NCI-H1417 treated with DMSO at 0.1 percent for 48 hours (cell line): ENCODE results near the gene RBMS3.

Experiments
- DNase-seq: peaks from one replicate; lab custom pipeline; 2025; lab: John Stamatoyannopoulos, UW

Gene RBMS3

GRCh38 chr3:29686889-29687592 is 406.2 kb downstream of the RBMS3 start:
- DNase-seq = no peak

GRCh38 chr3:29690686-29691353 is 409.9 kb downstream of the RBMS3 start:
- no peak for DNase-seq

- DNase-seq = no peak
Observed at GRCh38 chr3:29693863-29694262, 413.0 kb downstream of the RBMS3 start.

- no peak for DNase-seq
Observed at GRCh38 chr3:29694331-29694730, 413.5 kb downstream of the RBMS3 start.

GRCh38 chr3:29694783-29695182 is 413.9 kb downstream of the RBMS3 start:
- no peak for DNase-seq

- no peak for DNase-seq
Observed at GRCh38 chr3:29695201-29695600, 414.3 kb downstream of the RBMS3 start.

GRCh38 chr3:29695643-29696198 is 414.9 kb downstream of the RBMS3 start:
- DNase-seq = no peak

- no peak for DNase-seq
Observed at GRCh38 chr3:29696311-29696710, 415.4 kb downstream of the RBMS3 start.

- no peak for DNase-seq
Observed at GRCh38 chr3:29697989-29698388, 417.1 kb downstream of the RBMS3 start.

GRCh38 chr3:29700256-29700655 is 419.4 kb downstream of the RBMS3 start:
- no peak for DNase-seq

- DNase-seq = no peak
Observed at GRCh38 chr3:29701326-29701983, 420.6 kb downstream of the RBMS3 start.

- DNase-seq = peak; percentile 38
Observed at GRCh38 chr3:29705906-29706844, 425.3 kb downstream of the RBMS3 start.

- no peak for DNase-seq
Observed at GRCh38 chr3:29708884-29709283, 428.0 kb downstream of the RBMS3 start.

- no peak for DNase-seq
Observed at GRCh38 chr3:29711255-29711771, 430.4 kb downstream of the RBMS3 start.

- DNase-seq = no peak
Observed at GRCh38 chr3:29716213-29716612, 435.3 kb downstream of the RBMS3 start.

GRCh38 chr3:29718661-29719065 is 437.8 kb downstream of the RBMS3 start:
- no peak for DNase-seq

GRCh38 chr3:29720665-29721064 is 439.8 kb downstream of the RBMS3 start:
- no peak for DNase-seq

GRCh38 chr3:29721789-29722188 is 440.9 kb downstream of the RBMS3 start:
- DNase-seq = no peak

GRCh38 chr3:29731050-29731449 is 450.2 kb downstream of the RBMS3 start:
- no peak for DNase-seq

- no peak for DNase-seq
Observed at GRCh38 chr3:29741231-29741630, 460.4 kb downstream of the RBMS3 start.

- no peak for DNase-seq
Observed at GRCh38 chr3:29745232-29745870, 464.5 kb downstream of the RBMS3 start.
